GM18907 (cell line): ENCODE measurements around the gene SV2B.

Experiments
- ATAC-seq: cut with Tn5 transposase; IDR thresholded peaks from one replicate; pipeline ENCODE4 v1.9.1; 2021; ENCODE audit warnings: mild to moderate bottlenecking, moderate library complexity; ENCODE audit not compliant: unreplicated experiment

Gene SV2B

DNA sequence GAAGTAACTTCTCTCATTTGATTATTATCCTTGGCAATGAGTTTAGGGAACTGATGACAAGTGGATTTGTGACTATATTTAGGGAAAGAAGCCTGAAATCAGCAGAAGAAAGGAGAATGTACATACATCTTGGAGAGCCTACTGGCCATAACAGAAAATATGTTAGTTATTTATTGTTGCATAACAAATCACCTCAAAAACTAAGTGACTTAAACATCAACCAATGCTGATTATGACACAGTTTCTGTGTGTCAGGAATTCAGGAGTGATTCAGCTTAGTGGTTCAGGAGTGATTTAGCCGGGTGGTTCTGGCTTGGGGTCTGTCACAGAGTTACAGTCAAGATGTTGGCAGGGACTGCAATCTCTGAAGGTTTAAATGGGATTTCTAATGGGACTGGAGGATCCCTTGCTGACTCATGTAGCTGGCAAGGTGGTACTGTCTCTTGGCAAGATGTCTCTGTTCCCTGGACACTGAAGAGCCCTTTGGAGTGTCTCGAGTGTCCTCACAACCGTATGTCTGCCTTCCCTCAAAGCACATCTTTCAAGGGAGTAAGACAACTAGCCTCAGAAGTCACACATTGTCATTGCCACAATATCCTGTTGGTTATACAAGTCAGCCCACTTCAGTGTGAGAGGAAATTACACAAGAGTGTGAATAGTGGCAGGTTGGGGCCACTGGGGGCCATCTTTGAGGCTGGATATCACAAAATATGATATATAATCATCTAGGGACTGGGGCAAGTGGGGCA, 248.9 kb downstream of the SV2B start:
- ATAC-seq, result no peak
